CD4-positive, alpha-beta T cell treated with Interleukin-15 for 1 hour (primary cell): ENCODE results near the gene SLC9A7.
"Not testable (repeated sequence)": the region's sequence is repeated elsewhere in the genome, so short reads cannot be mapped to it uniquely, and the experiment has no call there.

ENCODE experiments used
- DNase-seq: peaks from one replicate; pipeline ENCODE4 v3.0.0-alpha.2; 2020

Gene SLC9A7

DNA sequence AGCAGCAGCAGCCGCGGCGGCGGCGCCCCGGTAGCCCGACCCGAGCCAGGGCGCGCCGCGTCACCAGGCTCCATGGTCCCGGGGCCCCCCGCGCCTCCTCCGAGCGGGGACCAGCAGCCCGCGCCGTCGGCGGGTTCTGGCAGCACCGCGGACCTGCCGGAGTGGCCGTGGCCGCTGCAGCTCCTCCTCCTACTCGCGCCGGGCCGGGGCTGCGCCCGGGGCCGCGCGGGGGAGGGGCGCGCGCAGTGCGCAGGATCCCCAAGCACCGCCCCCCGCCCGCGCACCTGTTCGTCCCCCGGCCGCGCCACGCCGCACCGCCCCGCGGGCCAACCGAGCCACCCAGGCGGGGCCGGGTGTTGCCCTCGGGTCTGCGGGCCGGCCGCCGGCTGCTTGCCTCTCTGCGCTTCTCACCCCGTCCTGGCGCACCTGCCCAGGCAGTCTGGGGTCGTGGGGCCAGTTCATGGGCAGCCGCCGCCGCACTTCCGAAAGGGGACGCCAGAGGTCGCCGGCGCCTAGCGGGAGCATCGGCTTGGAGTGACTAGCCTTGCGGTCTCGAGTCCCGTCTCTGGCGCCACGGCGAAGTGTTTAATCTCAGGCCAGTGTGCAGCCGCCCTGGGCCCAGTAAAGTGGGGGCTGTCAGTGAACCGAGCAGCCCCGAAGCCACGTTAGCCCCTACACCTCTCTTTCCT is at the start of gene SLC9A7:
SLC9A7 (minus strand) TSS at position 163 of the 689 bp plus-strand sequence; CDS start at position 74, 89 bp downstream.
- DNase-seq: peak; percentile 80

DNA sequence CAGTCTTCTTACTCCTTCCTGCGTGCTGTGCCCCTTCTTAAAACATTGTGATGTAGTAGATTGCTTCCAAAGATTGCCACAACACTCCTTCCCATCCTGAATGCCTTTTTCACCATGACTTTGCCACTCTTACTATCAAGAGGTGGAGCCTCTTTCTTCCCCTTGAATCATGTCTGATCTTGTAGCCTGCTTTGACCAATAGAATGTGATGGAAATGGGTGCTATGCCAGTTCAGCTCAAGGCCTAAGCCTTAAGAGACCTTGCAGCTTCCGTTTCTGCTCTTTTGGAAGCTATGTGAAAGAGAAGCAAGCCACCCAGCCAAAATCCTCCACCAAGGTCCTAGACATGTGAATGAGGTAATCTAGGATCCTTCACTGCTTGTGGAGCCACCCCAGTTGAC is 46.4 kb upstream of the SLC9A7 start:
- no peak for DNase-seq

DNA sequence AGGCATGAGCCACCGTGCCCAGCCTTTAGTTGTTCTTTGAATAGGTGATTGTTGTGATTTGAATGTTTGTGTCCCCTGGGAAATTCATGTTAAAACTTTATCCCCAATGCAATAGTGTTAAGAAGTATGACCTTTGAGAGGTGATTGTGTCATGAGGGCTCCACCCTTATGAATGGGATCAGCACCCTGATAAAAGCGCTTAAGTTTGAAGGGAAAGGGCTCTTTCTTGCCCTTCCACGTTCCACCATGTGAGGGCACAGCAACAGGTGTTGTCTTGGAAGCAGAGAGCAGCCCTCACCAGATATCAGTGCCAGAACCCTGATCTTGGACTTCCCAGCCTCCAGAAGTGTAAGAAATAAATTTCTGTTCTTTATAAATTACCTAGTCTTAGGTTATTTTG is 44.2 kb upstream of the SLC9A7 start:
- no peak for DNase-seq

DNA sequence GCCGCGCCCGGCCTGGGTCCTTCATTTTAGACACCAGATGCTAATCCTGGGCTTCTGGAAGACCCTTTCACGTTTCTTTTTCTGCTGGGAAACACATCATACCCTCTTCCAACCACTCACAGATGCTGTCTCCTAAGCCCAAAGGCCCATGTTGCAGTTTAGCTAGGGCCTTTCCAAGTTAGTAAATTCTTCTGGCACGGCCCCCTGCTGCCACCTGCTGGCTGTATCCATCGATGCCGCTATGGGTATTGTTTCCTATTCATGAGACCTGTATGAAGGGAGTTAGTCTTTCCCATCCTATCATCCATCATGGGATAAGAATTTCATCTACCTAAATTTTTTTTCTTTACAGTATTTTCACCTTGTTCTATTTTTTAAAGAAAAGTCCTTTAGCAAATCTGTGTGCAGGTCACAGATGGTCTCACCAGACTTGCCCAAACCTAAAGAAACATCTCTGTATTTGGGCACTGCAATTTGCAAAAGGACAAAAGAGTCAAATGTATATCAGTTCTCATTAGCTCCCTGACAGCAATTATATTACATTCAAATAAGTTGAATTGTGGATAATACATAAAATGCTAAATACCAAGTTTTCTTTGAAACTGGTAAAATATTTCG is 37.8 kb upstream of the SLC9A7 start:
- peak; percentile 66 for DNase-seq

DNA sequence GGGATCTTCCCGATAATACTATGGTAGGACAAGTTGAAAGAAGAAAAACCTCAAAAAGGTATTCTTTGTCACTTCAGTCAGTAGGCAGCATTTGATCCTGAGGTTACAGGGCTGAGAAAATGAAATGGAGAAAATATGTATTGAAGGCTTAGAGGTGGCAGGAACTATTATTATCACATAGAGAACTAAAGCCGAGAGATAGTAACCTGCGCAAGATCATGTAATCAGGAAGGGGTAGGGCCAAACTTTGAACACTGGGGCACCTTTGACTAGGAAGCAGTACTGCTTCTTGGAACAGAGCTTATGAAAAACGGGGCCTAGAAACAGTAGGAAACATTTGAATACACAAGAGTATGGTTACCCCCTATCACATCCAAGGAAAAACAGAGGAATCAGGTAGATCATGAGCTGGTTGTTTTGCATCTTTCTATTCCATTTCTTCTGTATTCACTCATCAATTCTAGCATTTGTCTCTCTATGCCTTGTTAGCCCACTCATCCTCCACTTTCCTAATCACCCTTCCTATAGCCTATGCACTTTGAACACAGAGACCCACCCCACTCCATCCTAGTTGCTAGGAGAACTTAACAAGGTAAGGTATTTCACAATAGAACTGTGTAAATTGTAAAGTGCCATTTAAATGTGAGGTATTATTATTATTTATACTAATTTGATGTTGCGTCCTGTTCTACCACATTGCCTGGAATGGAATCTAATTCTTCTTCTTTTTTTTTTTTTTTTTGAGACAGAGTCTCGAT is 34.6 kb upstream of the SLC9A7 start:
- DNase-seq: no peak

- no peak for DNase-seq
Observed at GRCh38 chrX:46792810-46793188, 33.9 kb upstream of the SLC9A7 start.

DNA sequence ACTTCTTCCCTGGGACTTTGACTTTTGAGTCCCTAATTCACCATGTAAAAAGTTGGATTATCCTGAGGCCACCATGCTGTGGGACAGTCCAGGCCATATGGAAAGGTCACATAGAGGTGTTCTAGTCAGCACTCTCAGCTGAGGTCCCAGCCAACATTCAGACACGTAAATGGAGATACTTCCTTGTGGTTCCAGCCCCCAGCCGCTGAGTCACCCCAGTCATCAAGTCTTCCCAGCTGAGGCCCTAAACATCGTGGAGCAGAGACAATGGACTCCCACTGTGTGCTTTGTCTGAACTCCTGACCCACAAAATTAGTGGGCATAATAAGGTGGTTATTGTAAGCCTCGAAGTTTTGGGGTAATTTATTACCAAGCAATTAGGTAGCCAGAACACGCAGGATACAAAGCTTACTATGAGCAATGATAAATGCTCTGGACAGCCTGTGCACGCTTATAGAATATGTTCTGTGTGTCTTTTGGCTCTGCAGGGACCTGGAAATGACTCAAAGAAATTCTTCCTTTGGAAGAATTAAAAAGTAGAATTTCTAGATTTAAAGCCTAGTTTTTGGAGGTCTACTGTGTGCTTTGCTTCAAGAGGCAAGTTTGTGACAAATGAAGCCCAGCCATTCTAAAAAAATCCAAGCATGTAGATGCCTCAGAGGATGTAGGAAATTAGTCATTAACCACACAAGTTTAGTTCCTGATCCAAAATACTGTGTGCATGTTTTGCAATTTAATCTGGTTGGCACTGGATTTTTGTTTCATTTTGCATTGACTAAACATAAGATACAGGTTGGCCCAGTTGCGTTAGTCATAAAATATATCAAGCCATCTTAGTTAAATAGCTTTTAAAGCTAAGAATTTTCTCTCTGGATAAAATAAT is 33.2 kb upstream of the SLC9A7 start:
- peak; percentile 24 for DNase-seq

DNA sequence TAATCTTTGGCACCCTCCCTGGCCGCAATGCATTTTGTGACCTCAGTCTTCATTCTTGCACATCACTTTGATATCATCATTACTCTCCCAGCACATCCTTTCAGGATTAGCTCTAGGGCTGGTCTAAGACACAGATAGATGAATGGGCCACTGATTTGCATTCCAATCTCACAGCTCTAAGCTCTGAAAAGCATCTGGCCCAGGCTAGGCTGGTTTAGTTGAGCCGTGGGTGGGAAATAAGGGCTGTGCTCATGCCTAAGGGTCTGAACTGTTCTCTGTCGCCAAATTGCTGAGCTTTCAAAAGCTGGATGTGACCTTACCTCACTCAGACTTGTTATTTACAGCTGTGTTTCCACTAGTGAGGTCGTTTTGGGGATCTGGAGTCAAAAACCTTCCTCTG is 30.0 kb upstream of the SLC9A7 start:
- DNase-seq: no peak

DNA sequence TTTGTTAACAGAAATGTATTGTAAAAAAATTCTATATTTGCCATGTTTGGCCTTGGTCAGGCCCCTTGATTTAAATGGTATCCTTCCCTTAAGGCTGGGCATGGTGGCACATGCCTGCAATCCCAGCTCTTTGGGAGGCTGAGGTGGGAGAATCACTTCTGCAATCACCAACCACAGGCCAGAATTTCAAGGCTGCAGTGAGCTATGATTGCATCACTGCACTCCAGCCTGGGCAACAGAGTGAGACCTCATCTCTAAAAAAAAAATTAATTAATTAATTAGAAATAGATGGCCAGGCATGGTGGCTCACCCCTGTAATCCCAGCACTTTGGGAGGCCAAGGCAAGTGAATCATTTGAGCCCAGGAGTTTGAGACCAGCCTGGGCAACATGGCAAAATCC is 25.5 kb upstream of the SLC9A7 start:
- DNase-seq: not testable (repeated sequence)

DNA sequence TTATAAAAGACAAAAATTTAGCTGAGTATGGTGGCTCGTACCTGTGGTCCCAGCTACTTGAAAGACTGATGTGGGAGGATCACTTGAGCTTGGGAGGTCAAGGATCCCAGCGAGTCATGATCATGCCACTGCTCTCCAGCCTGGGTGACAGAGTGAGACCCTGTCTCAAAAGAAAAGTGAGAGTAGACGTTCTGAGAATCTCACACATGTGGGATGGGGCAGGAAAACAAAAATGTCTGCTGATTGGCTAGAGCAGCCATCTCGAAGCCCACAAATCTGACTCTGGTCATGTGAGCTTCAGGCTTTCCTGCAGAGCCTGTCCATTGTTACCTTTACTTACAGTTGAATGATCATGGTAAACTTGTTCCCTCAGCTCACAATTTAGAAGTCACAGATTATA is 23.1 kb upstream of the SLC9A7 start:
- DNase-seq: no peak

DNA sequence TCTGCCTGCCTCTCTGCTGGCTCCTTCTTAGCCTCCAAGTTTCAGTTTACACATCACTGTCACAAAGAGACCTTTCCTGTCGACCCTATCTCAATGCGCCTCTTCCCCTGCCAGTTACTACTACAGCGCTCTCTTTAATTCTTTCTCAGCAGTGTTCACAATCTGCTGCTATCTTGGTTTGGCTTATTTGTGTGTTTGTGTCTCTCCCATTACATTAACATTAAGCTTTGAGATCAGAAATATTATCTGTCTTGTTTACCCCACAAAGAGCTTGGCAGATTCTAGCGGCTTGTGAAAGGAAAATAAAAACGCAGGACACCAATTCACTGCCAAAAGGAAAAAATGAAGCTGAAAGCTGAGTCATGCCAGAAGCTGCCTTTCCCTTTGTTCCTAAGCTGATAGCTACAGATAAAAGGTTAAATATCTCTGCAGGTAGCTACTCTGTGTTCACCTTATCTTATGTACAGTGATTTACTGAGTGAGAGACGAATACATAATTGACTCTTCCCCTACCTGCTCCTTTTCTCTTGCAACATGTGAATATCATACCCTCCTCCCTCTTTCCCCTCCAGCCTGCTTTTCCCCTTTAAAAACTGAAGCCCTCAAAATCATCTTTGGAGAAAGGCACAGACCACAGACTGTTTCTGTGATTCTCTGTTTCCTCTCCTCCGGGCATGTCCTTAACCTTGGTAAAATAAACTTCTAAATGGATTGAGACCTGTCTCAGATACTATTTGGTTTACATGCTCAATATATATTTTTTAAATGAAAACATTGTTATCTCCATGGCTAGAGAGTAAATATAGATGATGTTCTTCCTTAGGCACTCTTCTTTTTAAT is 19.3 kb upstream of the SLC9A7 start:
- DNase-seq: no peak

DNA sequence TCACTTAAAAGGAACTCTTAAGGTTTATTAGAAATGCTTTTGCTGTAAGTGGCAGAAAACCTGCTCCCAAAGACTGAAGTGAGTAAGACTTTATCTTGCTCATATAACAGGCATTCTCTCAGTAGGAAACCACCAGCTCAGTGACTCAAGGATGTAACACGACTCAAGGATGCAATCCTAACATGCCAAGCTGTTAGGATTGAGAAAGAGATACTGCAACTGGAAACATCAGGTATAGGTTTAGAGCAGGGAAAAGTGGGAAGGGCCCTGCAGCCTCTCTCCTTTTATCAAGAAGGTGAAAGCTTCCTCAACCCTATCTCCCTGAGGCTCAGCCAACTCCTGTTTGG is 11.9 kb upstream of the SLC9A7 start:
- no peak for DNase-seq

GRCh38 chrX:46770000-46770816 is 11.3 kb upstream of the SLC9A7 start:
- no peak for DNase-seq

GRCh38 chrX:46762963-46763362 is 4.0 kb upstream of the SLC9A7 start:
- no peak for DNase-seq

- no peak for DNase-seq
Observed at GRCh38 chrX:46759645-46759974, 692 bp upstream of the SLC9A7 start.

DNA sequence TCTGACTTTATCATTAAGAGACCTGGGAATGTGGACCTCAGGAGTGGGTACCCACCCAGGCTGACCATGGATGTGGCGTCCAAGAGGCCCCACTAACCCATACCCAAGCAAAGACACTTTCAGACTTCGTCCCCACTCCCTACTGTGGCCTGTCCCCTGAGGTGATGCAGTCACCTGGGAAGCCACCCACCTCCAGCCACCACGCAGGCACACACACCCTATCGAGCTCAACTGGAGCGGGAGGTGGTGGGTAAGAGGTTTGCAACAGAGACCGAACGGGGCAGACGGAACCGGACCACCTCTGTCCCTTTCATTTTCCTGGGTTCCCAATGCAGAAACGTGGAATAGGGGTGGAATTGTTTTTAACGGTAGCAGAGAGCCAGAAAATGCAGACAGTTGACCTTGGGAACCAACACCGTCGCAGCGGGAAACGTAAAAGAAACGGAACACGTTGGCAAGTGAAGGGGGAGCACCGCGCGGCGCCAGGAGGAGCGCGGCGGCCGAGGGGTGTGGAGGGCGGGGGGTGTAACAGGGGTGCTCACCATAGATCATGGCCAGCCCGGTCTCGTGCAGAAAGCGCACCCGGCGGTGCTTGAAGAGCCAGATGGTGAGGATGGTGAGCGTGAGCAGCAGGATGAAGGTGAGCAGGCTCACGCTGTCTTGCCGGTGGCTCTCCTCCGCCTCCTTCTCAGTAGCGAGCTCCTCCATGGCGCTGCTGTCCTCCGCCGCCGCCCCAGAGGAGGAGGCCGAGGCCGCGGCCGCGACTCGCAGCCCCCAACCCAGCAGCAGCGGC is 559 bp downstream of the SLC9A7 start:
- peak; percentile 18 for DNase-seq

DNA sequence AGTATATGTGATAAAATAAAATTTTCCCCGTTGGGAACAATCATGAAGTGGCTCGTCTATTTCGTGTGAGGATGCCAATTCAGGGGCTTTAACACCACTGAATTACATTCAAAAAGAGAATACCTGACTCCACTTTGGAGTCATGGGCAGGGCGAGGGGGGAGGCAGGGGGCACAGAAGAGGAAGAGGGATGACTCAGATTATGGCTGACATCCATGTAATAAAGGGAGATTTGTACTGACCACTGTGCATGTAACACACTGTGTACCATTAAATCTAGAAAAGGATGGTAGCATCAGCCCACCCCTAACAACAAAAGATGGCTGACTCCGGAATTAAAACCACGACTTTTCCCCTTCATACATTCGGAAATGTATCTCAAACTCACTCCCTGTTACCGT is 1.3 kb downstream of the SLC9A7 start:
- DNase-seq: no peak

- no peak for DNase-seq
Observed at GRCh38 chrX:46757052-46757451, 1.9 kb downstream of the SLC9A7 start.

- no peak for DNase-seq
Observed at GRCh38 chrX:46755671-46756070, 3.2 kb downstream of the SLC9A7 start.

DNA sequence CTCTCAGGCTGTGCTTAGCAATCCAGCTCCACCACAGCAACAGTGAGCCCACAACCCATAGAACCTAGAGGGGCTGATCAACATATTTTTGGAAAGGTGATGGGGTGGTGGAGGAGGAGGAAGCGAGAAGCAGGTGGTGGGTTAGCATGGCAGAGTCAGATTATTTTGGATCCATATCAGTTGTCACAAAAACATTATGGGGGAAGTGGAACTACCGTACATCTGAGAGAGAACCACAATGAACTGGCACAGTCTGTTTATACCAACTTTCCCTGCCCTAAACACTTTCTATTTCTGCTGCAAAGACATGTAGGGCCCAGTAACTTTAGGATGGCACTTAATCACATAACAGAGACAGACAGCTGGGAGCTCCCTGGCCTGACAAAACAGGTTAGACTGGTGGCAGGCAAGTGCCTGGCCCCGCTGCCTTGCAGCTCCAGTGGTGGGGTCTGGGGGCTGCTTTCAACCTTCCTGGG is 4.3 kb downstream of the SLC9A7 start:
- DNase-seq: no peak

DNA sequence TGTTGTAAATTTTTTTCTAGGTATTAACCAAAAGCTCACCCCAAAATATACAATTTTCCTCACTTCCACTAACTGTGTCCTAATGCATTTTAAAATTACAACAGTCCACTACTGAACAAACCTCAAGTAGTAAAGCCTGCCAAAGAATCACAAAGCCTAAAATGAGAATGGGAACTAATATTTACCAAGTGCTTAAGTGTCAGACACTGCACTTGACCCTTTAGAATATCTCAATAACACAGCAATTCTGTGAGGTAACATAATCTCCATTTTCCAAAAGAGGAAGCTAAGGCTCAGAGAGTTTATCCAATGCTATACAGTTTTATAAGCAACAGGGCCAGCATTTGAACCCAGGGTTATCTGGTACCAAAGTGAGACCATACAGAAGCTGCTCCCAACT is 4.9 kb downstream of the SLC9A7 start:
- no peak for DNase-seq
